Measurements from ENCODE around the gene FAM168B.

The FAM168B gene

DNA sequence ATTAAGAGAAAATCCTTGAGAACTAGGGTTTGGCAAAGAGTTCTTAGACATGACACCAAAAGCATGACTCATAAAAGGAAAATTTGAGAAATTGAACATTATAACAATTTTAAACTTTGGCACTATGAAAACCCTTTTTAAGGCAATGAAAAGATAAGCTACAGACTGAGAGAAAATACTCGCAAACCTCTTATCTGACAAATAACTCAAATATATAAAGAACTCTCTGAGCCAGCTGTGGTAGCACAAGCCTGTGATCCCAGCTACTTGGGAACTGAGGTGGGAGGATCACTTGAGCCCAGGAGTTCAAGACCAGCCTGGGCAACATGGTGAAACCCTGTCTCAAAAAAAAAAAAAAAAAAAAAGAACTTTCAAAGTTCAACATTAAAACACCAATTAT, 70.5 kb downstream of the FAM168B start:
- no peak for DNase-seq (ENCODE audit: low read depth in 2 of 2)

DNA sequence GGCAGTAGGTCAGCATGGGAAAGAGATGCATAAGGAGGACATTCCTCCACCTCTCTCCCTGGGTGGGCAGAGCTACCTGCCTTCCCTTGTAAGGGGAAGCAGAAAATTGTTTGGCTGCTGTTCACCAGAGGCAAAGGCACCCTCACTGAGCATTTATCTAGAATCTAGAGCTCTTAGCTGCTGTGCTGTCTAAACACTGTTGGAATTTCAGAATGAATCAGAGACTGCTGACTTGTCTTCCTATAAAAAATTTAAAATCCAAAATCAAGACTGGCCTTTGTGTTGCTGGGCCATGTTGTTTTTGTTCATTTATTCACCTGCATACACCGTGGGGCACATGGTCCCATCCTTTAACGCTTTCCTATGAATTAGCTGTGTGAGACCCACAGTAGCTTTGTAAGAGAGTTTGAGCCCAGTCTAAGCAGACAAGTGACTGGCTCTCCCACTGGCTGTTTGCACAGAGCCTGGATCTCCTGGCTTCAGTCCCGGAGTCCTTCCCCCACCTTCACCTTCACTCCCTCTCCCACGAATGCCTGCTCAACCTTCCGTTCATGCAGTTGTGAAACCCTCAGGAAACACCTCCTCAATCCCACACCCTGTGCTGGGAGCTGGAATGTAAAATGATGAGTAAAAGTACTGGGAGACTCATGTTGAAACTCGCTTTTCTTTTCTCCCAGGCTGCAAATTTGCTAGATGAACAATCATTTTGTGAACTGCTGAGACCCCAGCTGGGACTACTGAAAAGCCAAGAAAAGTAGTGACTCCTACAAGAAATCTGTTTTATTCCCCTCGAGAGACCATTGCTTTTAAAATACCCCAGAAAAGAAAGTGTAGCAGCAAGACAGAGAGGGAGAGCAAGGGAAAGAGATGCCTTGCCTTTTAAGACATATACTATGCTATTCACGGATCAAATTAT, 76.2 kb downstream of the FAM168B start:
- no peak for DNase-seq (ENCODE audit: low read depth in 2 of 2)

DNA sequence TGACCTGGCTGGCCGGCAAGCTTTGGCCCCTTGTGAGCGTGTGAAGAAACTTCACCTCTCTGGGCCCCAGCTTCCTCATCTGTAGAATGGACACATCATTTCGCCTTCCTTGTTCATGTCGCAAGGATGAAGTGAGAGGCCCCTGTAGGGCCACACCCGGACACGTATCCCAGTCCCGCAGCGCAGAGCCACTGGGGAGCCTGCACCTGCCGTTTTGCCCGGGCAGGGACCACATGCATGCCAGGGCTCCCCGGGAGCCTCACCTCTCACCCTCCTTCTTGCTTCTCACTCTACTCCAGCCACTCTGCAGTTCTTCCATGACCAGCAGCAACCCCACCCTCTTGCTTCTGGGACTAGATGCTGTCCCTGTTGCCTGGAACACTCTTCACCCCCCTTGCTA, 77.5 kb downstream of the FAM168B start:
- DNase-seq (ENCODE audit: low read depth in 2 of 2): no peak

DNA sequence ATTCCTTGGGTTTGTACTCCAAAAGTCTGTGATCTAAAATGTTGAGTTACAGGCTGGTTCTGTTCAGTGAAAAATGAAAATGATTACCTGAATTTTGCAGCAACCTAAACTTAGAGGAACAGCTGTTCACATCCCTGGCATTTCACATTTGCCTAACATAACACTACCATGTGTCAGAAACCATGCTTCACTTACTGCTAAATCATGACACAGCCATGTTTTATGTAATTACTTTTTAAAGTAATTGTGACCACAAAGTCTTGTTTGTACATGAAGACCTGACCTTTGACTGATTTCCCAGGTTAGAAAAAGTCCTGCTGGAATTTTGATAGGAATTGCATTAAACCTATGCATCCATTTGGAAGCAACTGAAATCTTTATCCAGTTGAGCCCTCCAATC, 79.1 kb downstream of the FAM168B start:
- no peak for DNase-seq (ENCODE audit: low read depth in 2 of 2)

DNA sequence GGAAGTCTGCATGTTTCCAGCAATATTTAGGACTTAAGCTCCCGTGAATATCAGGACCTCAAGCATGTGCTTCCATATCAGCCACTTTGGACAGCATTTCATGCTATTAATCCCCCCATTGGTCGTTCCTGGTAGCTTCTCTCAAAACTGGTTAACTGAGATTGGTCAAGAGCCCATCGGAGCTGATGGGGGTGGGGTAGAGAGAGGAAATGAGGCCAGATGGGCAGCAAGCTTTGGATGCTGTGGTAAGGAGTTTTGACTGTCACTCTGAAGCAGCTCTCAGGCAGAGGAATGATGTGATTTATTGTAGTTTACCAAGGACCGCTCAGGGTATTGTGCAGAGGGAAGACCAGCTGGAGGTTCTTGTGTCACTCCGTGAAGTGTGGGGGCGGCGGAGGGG, 81.8 kb downstream of the FAM168B start:
- DNase-seq (ENCODE audit: low read depth in 2 of 2): no peak

DNA sequence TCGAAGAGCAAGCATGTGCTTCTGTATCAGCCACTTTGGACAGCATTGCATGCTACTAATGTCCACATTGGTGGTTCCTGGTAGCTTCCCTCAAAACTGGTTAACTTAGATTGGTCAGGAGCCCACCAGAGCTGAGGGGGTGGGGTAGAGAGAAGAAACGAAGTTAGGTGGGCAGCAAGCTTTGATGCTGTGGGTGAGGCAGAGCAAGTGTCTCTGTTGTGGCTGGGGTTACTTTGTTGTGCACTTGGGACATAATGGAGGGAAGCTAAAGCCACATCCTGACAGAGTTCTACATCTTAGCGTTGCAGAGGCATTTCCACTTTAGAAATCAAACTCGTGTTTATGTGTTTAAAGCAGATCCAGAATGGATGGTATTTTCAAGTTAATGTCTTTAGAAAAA, 82.7 kb downstream of the FAM168B start:
- DNase-seq (ENCODE audit: low read depth in 2 of 2): no peak

DNA sequence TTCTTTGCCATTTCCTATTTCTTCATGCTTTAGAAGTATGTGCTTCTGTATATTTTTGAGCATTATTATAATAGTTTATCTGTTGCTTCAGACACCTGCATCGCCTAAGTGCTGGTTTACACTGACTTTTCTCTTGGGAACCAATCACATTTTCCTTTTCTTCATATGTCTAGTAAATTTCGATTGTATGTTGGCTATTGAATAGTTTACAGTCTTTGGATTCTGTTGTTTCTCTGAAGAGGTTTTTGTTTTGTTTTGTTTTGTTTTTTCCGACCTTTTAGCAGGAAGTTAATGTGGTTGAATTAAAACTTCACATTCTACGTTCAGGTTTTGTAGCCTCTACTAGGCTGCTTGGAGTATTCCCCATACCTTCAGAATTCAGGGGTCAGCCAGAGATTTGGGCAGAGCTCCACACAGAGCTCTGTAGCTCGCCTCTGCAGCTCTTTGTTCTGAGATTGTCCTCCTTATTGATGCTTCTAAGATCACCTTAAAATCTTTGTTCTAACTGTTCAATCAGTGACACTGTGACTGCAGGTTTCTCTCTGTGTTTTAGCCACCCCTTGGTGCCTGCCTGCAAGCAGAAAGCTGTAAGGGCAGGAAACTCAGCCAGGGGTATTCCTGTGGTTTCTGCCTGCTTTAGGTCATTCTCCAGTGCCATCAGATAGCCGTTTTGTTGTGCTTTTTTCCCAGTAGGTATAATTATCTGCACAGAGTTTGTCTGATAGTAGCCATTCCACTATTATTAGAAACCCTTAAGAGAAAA, 83.4 kb downstream of the FAM168B start:
- DNase-seq (ENCODE audit: low read depth in 2 of 2): no peak

DNA sequence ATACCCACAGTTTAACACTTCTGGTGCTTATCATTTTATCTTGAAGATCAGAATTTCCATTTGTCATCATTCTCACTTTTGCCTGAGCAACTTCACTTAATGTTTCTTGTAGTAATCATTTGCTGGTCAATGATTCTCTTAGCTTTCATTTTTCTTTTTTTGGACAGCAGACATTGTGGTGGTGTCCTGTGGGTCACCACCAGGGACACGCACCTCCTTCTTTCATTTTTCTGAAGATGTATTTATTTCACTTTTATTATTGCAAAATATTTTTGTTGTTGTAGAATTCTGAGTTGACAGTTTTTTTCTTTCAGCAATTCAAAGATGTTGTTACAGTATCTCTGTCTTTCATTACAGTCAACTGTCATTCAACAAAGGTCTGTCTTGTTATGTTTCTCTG, 84.3 kb downstream of the FAM168B start:
- DNase-seq (ENCODE audit: low read depth in 2 of 2): no peak

DNA sequence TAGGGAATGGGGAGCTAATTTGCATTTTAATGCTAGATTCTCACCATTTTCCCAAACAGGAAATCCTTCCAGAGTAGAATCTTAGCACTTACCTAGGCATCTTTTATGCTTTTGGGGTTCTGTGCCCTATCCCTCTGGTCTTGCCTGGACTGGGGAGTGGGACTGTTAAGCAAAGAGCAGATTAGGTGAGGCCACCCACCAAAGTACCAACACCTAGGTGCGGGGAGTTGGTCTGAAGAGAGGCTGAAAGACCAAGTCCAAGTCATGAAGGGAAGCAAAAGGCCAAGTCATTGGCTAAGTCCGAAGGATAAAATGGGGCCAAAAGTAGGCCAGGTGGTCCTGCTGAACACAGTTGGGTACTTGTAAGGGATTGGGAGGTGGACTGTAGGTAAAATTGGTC, 86.7 kb downstream of the FAM168B start:
- DNase-seq (ENCODE audit: low read depth in 2 of 2): no peak

DNA sequence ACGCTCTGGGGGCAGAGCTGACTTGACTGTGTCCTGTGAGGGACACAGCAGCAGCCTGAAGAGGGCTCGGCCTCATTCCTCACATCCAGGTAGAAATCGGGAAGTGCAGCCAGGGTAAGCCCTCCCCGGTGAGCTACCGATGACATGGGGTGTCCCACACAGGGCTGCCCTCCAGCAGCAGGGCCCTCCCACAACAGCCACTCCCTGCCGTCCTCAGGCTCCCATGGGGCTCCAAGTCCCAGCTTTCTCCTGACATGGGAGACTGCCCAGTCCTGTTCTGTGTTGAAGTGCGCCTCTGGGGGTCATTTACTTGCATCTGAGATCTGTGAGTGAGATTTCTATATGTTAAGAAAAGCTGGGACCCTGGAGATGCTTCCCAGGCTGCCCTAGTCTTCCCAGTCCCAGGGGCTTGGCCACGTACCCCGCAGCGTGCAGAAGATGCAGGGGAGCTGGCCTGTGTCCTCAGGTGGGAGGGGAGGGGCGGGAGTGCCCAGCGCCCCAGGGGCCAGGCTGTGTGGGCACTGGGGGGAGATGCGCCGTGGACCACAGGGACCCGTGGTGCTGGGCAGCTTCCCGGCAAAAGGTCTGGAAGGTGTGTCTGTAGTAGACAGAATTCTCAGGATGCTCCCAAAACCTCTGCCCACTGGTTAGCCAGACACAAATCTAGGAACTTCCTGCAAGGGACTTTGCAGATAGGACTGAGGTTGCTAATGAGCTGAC, 87.9 kb downstream of the FAM168B start:
- DNase-seq (ENCODE audit: low read depth in 2 of 2): no peak

DNA sequence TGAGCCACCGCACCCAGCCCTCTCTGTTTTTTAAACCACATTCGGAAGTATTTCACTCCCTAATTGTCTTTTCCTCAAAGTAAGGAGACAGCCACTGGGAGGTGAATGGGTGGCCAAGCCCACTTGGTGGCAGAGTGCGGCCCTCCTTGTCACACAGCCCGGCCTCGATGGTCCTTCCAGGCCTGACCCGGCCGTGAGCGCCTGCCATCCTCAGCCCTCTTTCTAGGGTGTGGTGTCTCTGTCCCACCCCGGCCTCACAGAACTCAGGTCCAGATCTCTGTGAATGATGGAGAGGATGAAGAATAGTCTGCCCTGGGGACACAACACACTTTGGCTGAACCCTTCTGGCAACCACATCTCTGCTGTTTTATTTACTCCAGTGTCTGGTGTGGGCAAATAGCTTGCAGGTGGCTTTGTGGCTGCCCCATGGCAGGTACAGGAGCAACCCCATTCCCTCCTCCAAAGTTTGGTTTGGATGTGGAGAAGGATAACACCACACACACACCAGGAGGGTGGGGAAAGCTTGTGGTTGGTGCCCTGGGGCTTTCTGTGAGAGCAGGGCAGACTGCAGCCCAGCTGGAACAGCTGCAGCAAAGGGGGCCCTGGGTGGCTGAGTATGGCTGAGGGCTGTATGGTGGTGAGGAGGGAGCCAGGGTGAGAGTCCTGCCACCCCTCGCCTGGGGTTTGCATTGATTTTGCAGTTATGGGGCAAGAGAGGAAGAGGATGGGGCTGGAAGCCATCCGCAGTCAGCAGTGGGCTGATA, 88.6 kb downstream of the FAM168B start:
- no peak for DNase-seq (ENCODE audit: low read depth in 2 of 2)

DNA sequence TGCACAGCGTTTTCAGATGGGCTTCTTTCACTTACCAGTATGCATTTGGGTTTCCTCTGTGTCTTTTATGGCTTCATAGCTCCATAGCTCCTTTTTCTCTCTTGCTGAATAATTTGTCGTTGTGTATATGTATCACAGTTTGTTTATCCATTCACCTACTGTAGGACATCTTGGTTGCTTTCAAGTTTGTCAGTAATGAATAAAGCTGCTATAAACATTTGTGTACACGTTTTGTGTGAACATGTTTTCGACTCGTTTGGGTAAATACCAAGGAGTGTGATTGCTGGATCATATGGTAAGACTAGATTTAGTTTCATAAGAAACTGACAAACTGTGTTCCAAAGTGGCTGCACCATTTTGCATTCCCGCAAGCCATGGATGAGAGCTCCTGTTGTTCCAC, 94.7 kb downstream of the FAM168B start:
- DNase-seq (ENCODE audit: low read depth in 2 of 2): no peak
